ENCODE data around the gene NPHP1. TPM values are rescaled to one million over a fixed set of nuclear protein-coding genes. Genes with fewer than 3 reads are reported as not detected.

NPHP1 gene
- 4.1 and 5.0 TPM in 2 replicates for total RNA-seq

GRCh38 chr2:110204408-110205385, at the start of gene NPHP1:
TSS of gene NPHP1 (minus strand) at chr2:110205013. CDS start at chr2:110204968, 45 bp downstream.

GRCh38 chr2:110211938-110212858, 7.4 kb upstream of the NPHP1 start, which contains the start of gene MTLN:
TSS of gene MTLN (minus strand) at chr2:110212547. CDS start at chr2:110212525, 22 bp downstream.

DNA sequence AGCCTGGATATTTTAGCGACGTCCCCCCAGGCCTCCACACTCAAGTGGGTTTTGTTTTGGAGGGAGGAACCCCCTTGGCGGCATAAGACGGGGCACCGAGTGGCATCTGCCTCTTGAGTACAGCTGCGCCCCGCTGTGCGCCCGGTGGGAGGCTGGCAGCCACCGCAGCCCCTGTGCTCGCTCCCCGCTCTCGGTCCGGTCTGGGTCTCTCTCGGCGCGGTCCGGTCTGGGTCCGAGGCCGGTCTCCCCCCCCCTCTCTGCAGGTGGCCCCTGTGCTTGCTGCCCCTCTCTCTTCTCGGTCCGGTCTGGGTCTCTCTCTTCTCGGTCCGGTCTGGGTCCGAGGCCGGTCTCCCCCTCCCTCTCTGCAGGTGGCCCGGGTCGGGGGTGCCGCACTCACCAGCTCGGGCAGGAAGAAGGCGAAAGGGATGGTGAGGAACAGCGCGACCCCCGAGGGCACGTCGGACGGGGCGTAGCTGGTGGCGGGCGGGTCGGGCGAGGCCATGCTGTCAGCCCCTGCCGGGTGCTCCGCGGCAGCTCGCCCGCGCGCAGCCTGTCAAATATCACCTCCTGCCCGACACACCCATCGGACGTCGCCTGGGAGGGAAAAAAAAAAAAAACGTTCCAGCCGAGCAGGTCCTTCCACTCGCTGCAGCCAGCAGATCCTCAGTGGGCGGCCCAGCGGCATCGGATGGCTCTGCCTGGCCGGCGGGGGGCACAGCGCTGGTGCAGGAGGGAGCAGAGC, 89.4 kb downstream of the NPHP1 start, which contains the start of gene MALL:
MALL (minus strand) TSS at position 532 of the 742 bp plus-strand sequence; CDS start at position 502, 30 bp downstream.

Other genes starting within 250 kb of the NPHP1 start
- 126 and 169 TPM in 2 replicates for gene MALL, start 89.2 kb downstream of the NPHP1 start, total RNA-seq
- gene MTLN, start 7.5 kb upstream of the NPHP1 start, total RNA-seq, result 52.8 and 104 TPM in 2 replicates

All from airway epithelial cell (primary cell).